Measurements from ENCODE around the gene IGSF21.

The IGSF21 gene

DNA sequence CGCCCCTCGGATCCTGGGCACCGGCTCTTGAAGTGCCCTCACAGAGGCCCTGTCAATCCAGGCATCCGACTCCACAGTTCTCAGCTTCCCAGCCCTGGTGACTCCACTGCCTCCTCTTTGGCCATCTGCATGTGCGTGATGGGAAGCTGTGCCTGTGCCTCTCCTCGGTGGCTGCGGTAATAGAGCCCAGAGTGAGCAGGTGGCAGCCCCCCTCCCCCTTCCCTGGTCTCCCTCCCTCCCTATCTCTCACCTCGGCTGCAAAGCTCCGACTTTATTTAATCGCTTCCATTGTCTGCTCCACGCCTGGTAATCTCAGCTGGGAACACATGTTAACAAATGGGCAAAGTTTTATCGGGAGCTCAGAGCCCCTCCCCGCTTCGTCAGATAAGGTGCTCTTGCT is 91.9 kb downstream of the IGSF21 start:
- H3K27ac ChIP-seq (ENCODE audit: low read depth, low read length): no peak overlapping the region
- no peak for TF ChIP-seq EZH2phosphoT487 (IDR thresholded peaks at IDR 0.05; ENCODE audit: borderline replicate concordance, low read length)
- no peaks in the 10 kb centered on the region for H3K36me3 ChIP-seq (ENCODE audit: control insufficient read depth, low read length)
- H4K20me1 ChIP-seq (ENCODE audit: control insufficient read depth, insufficient read depth, low read depth, low read length): no peaks in the 10 kb centered on the region
- H3K27me3 ChIP-seq (ENCODE audit: control insufficient read depth, low read length): 0 out of 2 replicates have a peak, but pooled peaks cover 7% of the 10 kb centered on the region
- no peak overlapping the region for H3K4me3 ChIP-seq (ENCODE audit: low read length)
- no peak overlapping the region for H3K4me2 ChIP-seq (ENCODE audit: low read length)
- no peaks in the 10 kb centered on the region for H3K79me2 ChIP-seq (ENCODE audit: control insufficient read depth, low read length)
- H3K9me2 ChIP-seq (replicated peaks; ENCODE audit: control insufficient read depth, low read length): no peaks in the 10 kb centered on the region
- no peaks in the 10 kb centered on the region for H3F3A ChIP-seq (ENCODE audit: control insufficient read depth, insufficient read depth)
- no peaks in the 10 kb centered on the region for H3K4me1 ChIP-seq (ENCODE audit: control insufficient read depth, low read length)
- H3K9me3 ChIP-seq (ENCODE audit: control insufficient read depth, insufficient read depth, low read length): no peaks in the 10 kb centered on the region

GRCh38 chr1:18200136-18200717 is 92.6 kb downstream of the IGSF21 start:
- TF ChIP-seq CTCF (IDR thresholded peaks at IDR 0.05; ENCODE audit: low read depth, low read length, poor library complexity, severe bottlenecking) (no peak), EZH2phosphoT487 (IDR thresholded peaks at IDR 0.05; ENCODE audit: borderline replicate concordance, low read length) (no peak)
- no peaks in the 10 kb centered on the region for H3K4me1 ChIP-seq (ENCODE audit: control insufficient read depth, low read length)
- H4K20me1 ChIP-seq (ENCODE audit: control insufficient read depth, insufficient read depth, low read depth, low read length): no peaks in the 10 kb centered on the region
- no peak overlapping the region for H3K4me2 ChIP-seq (ENCODE audit: low read length)
- H3K9me3 ChIP-seq (ENCODE audit: control insufficient read depth, insufficient read depth, low read length): no peaks in the 10 kb centered on the region
- no peak overlapping the region for H3K4me3 ChIP-seq (ENCODE audit: low read length)
- no peaks in the 10 kb centered on the region for H3F3A ChIP-seq (ENCODE audit: control insufficient read depth, insufficient read depth)
- H3K9me2 ChIP-seq (replicated peaks; ENCODE audit: control insufficient read depth, low read length): no peaks in the 10 kb centered on the region
- no peak overlapping the region for H3K27ac ChIP-seq (ENCODE audit: low read depth, low read length)
- no peaks in the 10 kb centered on the region for H3K36me3 ChIP-seq (ENCODE audit: control insufficient read depth, low read length)
- H3K27me3 ChIP-seq (ENCODE audit: control insufficient read depth, low read length): 0 out of 2 replicates have a peak, but pooled peaks cover 7% of the 10 kb centered on the region
- no peaks in the 10 kb centered on the region for H3K79me2 ChIP-seq (ENCODE audit: control insufficient read depth, low read length)

- H3K79me2 ChIP-seq (ENCODE audit: control insufficient read depth, low read length): no peaks in the 10 kb centered on the region
- H3K4me2 ChIP-seq (ENCODE audit: low read length): no peak overlapping the region
- no peaks in the 10 kb centered on the region for H3K9me2 ChIP-seq (replicated peaks; ENCODE audit: control insufficient read depth, low read length)
- no peaks in the 10 kb centered on the region for H3K4me1 ChIP-seq (ENCODE audit: control insufficient read depth, low read length)
- H3F3A ChIP-seq (ENCODE audit: control insufficient read depth, insufficient read depth): no peaks in the 10 kb centered on the region
- H3K27me3 ChIP-seq (ENCODE audit: control insufficient read depth, low read length): 0 out of 2 replicates have a peak, but pooled peaks cover 7% of the 10 kb centered on the region
- no peaks in the 10 kb centered on the region for H3K36me3 ChIP-seq (ENCODE audit: control insufficient read depth, low read length)
- TF ChIP-seq EZH2phosphoT487 (IDR thresholded peaks at IDR 0.05; ENCODE audit: borderline replicate concordance, low read length) (no peak), CTCF (IDR thresholded peaks at IDR 0.05; ENCODE audit: low read depth, low read length, poor library complexity, severe bottlenecking) (no peak)
- no peaks in the 10 kb centered on the region for H3K9me3 ChIP-seq (ENCODE audit: control insufficient read depth, insufficient read depth, low read length)
- no peak overlapping the region for H3K4me3 ChIP-seq (ENCODE audit: low read length)
- H3K27ac ChIP-seq (ENCODE audit: low read depth, low read length): no peak overlapping the region
- H4K20me1 ChIP-seq (ENCODE audit: control insufficient read depth, insufficient read depth, low read depth, low read length): no peaks in the 10 kb centered on the region
Measured at GRCh38 chr1:18200918-18201317, 93.3 kb downstream of the IGSF21 start.

DNA sequence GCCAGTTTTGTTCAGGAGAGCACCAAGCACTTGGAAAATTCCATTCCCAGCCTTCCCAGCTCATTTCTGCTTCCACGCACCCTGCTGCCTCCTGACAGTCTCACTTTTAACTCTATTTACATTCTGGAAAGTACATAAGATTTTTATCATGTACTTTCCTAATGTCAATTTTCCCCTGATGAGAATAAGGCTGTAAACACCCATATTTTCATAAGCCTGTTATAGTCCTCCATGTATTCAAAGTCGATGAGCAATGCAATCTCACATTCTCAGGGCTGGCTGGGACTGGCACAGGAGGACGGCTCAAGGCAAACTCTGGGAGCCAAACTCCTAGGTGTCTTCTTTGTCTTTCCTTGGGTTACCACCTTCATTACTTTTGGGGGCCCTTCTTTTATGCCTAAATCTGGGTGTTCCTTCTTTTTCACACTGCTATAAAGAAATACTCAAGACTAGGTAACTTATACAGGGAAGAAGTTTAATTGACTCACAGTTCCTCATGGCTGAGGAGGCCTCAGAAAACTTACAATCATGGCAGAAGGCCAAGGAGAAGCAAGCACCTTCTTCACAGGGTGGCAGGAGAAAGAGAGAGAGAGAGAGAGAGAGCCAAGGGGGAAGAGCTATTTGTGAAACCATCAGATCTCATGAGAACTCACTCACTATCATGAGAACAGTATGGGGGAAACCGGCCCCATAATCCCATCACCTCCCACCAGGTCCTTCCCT is 94.6 kb downstream of the IGSF21 start:
- Histone ChIP-seq H4K20me1 (ENCODE audit: control insufficient read depth, insufficient read depth, low read depth, low read length) (no peaks in the 10 kb centered on the region), H3K4me1 (ENCODE audit: control insufficient read depth, low read length) (no peaks in the 10 kb centered on the region), H3K4me2 (ENCODE audit: low read length) (no peak overlapping the region), H3K4me3 (ENCODE audit: low read length) (no peak overlapping the region), H3K9me2 (replicated peaks; ENCODE audit: control insufficient read depth, low read length) (no peaks in the 10 kb centered on the region), H3K9me3 (ENCODE audit: control insufficient read depth, insufficient read depth, low read length) (no peaks in the 10 kb centered on the region), H3K27ac (ENCODE audit: low read depth, low read length) (no peak overlapping the region), H3K27me3 (ENCODE audit: control insufficient read depth, low read length) (0 out of 2 replicates have a peak, but pooled peaks cover 5% of the 10 kb centered on the region), H3K79me2 (ENCODE audit: control insufficient read depth, low read length) (no peaks in the 10 kb centered on the region), H3F3A (ENCODE audit: control insufficient read depth, insufficient read depth) (no peaks in the 10 kb centered on the region), H3K36me3 (ENCODE audit: control insufficient read depth, low read length) (no peaks in the 10 kb centered on the region)
- TF ChIP-seq CTCF (IDR thresholded peaks at IDR 0.05; ENCODE audit: low read depth, low read length, poor library complexity, severe bottlenecking) (no peak), EZH2phosphoT487 (IDR thresholded peaks at IDR 0.05; ENCODE audit: borderline replicate concordance, low read length) (no peak)
